ENCODE measurements around the gene CHD5.

CHD5 gene

GRCh38 chr1:6083801-6084446 lies 96.2 kb downstream of the CHD5 start:
- H3K27me3 ChIP-seq (ENCODE audit: insufficient read depth, low read length, poor library complexity) = no peaks in the 10 kb centered on the region
- no peak overlapping the region for H3K27ac ChIP-seq (ENCODE audit: low read length)
- no peak overlapping the region for H3K4me3 ChIP-seq (ENCODE audit: low read depth in 1 of 2, low read length in 2 of 2)
- no peak overlapping the region for H3K9ac ChIP-seq (ENCODE audit: low read depth, low read length)
- H3K4me2 ChIP-seq (ENCODE audit: insufficient read depth, low read length) = no peak overlapping the region
- H3K36me3 ChIP-seq (ENCODE audit: insufficient read depth, low read length) = peaks cover 39% of the 10 kb centered on the region
- no peaks in the 10 kb centered on the region for H3K4me1 ChIP-seq (ENCODE audit: insufficient read depth, low read length)
- no peaks in the 10 kb centered on the region for H3K79me2 ChIP-seq (ENCODE audit: insufficient read depth, low read length)
- ATAC-seq (ENCODE audit: insufficient read depth, low read depth) = no peak
- DNase-seq = no peak
- no peak overlapping the region for H2AFZ ChIP-seq (ENCODE audit: low read depth, low read length)
- TF ChIP-seq CTCF (IDR thresholded peaks at IDR 0.05; ENCODE audit: borderline replicate concordance, extremely low read depth, low read length, poor library complexity, severe bottlenecking) = no peak
- no peak for TF ChIP-seq EZH2 (IDR thresholded peaks at IDR 0.05; ENCODE audit: borderline replicate concordance, low read depth, low read length, severe bottlenecking)
- peaks cover 5% of the 10 kb centered on the region; the same call in 1 of the 2 replicates for H4K20me1 ChIP-seq (ENCODE audit: insufficient read depth, low read length)
- H3K9me3 ChIP-seq (ENCODE audit: insufficient read depth, low read length, severe bottlenecking) = no peaks in the 10 kb centered on the region

- Histone ChIP-seq H3K4me1 (ENCODE audit: insufficient read depth, low read length) (no peaks in the 10 kb centered on the region), H3K27me3 (ENCODE audit: insufficient read depth, low read length, poor library complexity) (no peaks in the 10 kb centered on the region), H3K36me3 (ENCODE audit: insufficient read depth, low read length) (peaks cover 37% of the 10 kb centered on the region), H3K9me3 (ENCODE audit: insufficient read depth, low read length, severe bottlenecking) (no peaks in the 10 kb centered on the region), H3K9ac (ENCODE audit: low read depth, low read length) (no peak overlapping the region), H3K79me2 (ENCODE audit: insufficient read depth, low read length) (no peaks in the 10 kb centered on the region), H3K4me3 (ENCODE audit: low read depth in 1 of 2, low read length in 2 of 2) (no peak overlapping the region), H4K20me1 (ENCODE audit: insufficient read depth, low read length) (peaks cover 5% of the 10 kb centered on the region; the same call in 1 of the 2 replicates), H3K4me2 (ENCODE audit: insufficient read depth, low read length) (no peak overlapping the region), H3K27ac (ENCODE audit: low read length) (no peak overlapping the region), H2AFZ (ENCODE audit: low read depth, low read length) (no peak overlapping the region)
- no peak for TF ChIP-seq EZH2 (IDR thresholded peaks at IDR 0.05; ENCODE audit: borderline replicate concordance, low read depth, low read length, severe bottlenecking)
- no peak for TF ChIP-seq CTCF (IDR thresholded peaks at IDR 0.05; ENCODE audit: borderline replicate concordance, extremely low read depth, low read length, poor library complexity, severe bottlenecking)
- DNase-seq = no peak
- no peak for ATAC-seq (ENCODE audit: insufficient read depth, low read depth)
Measured at GRCh38 chr1:6083385-6083784, 96.7 kb downstream of the CHD5 start.

GRCh38 chr1:6082430-6082971 lies 97.6 kb downstream of the CHD5 start:
- no peak overlapping the region for H3K4me3 ChIP-seq (ENCODE audit: low read depth in 1 of 2, low read length in 2 of 2)
- DNase-seq = no peak
- H3K36me3 ChIP-seq (ENCODE audit: insufficient read depth, low read length) = peaks cover 39% of the 10 kb centered on the region
- TF ChIP-seq CTCF (IDR thresholded peaks at IDR 0.05; ENCODE audit: borderline replicate concordance, extremely low read depth, low read length, poor library complexity, severe bottlenecking) = peak; percentile 30
- no peak for TF ChIP-seq EZH2 (IDR thresholded peaks at IDR 0.05; ENCODE audit: borderline replicate concordance, low read depth, low read length, severe bottlenecking)
- no peak overlapping the region for H2AFZ ChIP-seq (ENCODE audit: low read depth, low read length)
- H3K27me3 ChIP-seq (ENCODE audit: insufficient read depth, low read length, poor library complexity) = no peaks in the 10 kb centered on the region
- no peak overlapping the region for H3K27ac ChIP-seq (ENCODE audit: low read length)
- no peak overlapping the region for H3K9ac ChIP-seq (ENCODE audit: low read depth, low read length)
- H4K20me1 ChIP-seq (ENCODE audit: insufficient read depth, low read length) = peaks cover 5% of the 10 kb centered on the region; the same call in 1 of the 2 replicates
- no peaks in the 10 kb centered on the region for H3K4me1 ChIP-seq (ENCODE audit: insufficient read depth, low read length)
- no peak for ATAC-seq (ENCODE audit: insufficient read depth, low read depth)
- H3K4me2 ChIP-seq (ENCODE audit: insufficient read depth, low read length) = no peak overlapping the region
- no peaks in the 10 kb centered on the region for H3K9me3 ChIP-seq (ENCODE audit: insufficient read depth, low read length, severe bottlenecking)
- H3K79me2 ChIP-seq (ENCODE audit: insufficient read depth, low read length) = no peaks in the 10 kb centered on the region

Data from DND-41 (cell line).